ENCODE results near the gene CNOT11. TPM values are rescaled to one million over a fixed set of nuclear protein-coding genes. Genes with fewer than 3 reads are reported as not detected.
A peak's percentile ranks its signal among the peaks of the same experiment; 100 is the strongest.

Gene CNOT11
- total RNA-seq, 1 experiment from 2014 or later = 110 TPM

- peaks cover 19% of the 10 kb centered on the region for H3K4me1 Mint-ChIP-seq (ENCODE audit: low read depth, unreplicated experiment)
- H3K4me3 Mint-ChIP-seq (ENCODE audit: unreplicated experiment) = no peak overlapping the region
- no TSS peak for BruUV-seq (replicated peaks)
- intact Hi-C loops (cut with micrococcal nuclease; ENCODE audit: unreplicated experiment) = no loop called here
- H3K4me1 ChIP-seq = no peaks in the 10 kb centered on the region
- no peaks in the 10 kb centered on the region for H3K9me3 ChIP-seq
- H3K36me3 Mint-ChIP-seq (ENCODE audit: insufficient read depth, unreplicated experiment) = peaks cover 74% of the 10 kb centered on the region
- DNase-seq = no peak
- no peaks in the 10 kb centered on the region for H3K9me3 Mint-ChIP-seq (ENCODE audit: unreplicated experiment)
- no peaks in the 10 kb centered on the region; the same call in 1 of the 2 replicates for H3K36me3 ChIP-seq (ENCODE audit: control insufficient read depth, insufficient read depth, low read length)
- ChIA-PET CTCF (no interaction called here), POLR2A (no interaction called here)
- no peak overlapping the region for H3K27ac Mint-ChIP-seq (ENCODE audit: unreplicated experiment)
- no peak for TF ChIP-seq CTCF (IDR thresholded peaks at IDR 0.05; ENCODE audit: insufficient read depth in 1 of 2, low read depth in 1 of 2, low read length in 1 of 2, severe bottlenecking in 1 of 2, unreplicated experiment in 1 of 2)
- no peaks in the 10 kb centered on the region for H3K27me3 Mint-ChIP-seq (ENCODE audit: insufficient read depth, unreplicated experiment)
- H3K4me3 ChIP-seq (ENCODE audit: low read depth, low read length) = no peak overlapping the region
- H3K27me3 ChIP-seq (replicated peaks; ENCODE audit: control insufficient read depth, insufficient read depth, low read length) = no peaks in the 10 kb centered on the region
These were observed 42.2 kb downstream of the CNOT11 start for GRCh38 chr2:101294861-101295260.

- Histone ChIP-seq H3K4me3 (ENCODE audit: low read depth, low read length) (no peak overlapping the region), H3K4me1 (no peaks in the 10 kb centered on the region), H3K27me3 (replicated peaks; ENCODE audit: control insufficient read depth, insufficient read depth, low read length) (no peaks in the 10 kb centered on the region), H3K36me3 (ENCODE audit: control insufficient read depth, insufficient read depth, low read length) (no peaks in the 10 kb centered on the region; the same call in 1 of the 2 replicates), H3K9me3 (no peaks in the 10 kb centered on the region)
- peaks cover 28% of the 10 kb centered on the region for H3K4me1 Mint-ChIP-seq (ENCODE audit: low read depth, unreplicated experiment)
- no peaks in the 10 kb centered on the region for H3K9me3 Mint-ChIP-seq (ENCODE audit: unreplicated experiment)
- H3K27me3 Mint-ChIP-seq (ENCODE audit: insufficient read depth, unreplicated experiment) = no peaks in the 10 kb centered on the region
- no TSS peak for BruUV-seq (replicated peaks)
- POLR2A ChIA-PET = no interaction called here
- DNase-seq = no peak
- TF ChIP-seq CTCF (IDR thresholded peaks at IDR 0.05; ENCODE audit: insufficient read depth in 1 of 2, low read depth in 1 of 2, low read length in 1 of 2, severe bottlenecking in 1 of 2, unreplicated experiment in 1 of 2) = no peak
- CTCF ChIA-PET = no interaction called here
- H3K27ac Mint-ChIP-seq (ENCODE audit: unreplicated experiment) = peak overlapping the region; percentile 12
- H3K4me3 Mint-ChIP-seq (ENCODE audit: unreplicated experiment) = no peak overlapping the region
- peaks cover 78% of the 10 kb centered on the region for H3K36me3 Mint-ChIP-seq (ENCODE audit: insufficient read depth, unreplicated experiment)
- intact Hi-C loops (cut with micrococcal nuclease; ENCODE audit: unreplicated experiment) = no loop called here
These were observed 43.2 kb downstream of the CNOT11 start for GRCh38 chr2:101295895-101296294.

GRCh38 chr2:101296371-101296770 lies 43.7 kb downstream of the CNOT11 start:
- Mint-ChIP-seq H3K4me3 (ENCODE audit: unreplicated experiment) (no peak overlapping the region), H3K27ac (ENCODE audit: unreplicated experiment) (peak overlapping the region; percentile 12), H3K9me3 (ENCODE audit: unreplicated experiment) (no peaks in the 10 kb centered on the region), H3K27me3 (ENCODE audit: insufficient read depth, unreplicated experiment) (no peaks in the 10 kb centered on the region), H3K4me1 (ENCODE audit: low read depth, unreplicated experiment) (peaks cover 30% of the 10 kb centered on the region), H3K36me3 (ENCODE audit: insufficient read depth, unreplicated experiment) (peaks cover 76% of the 10 kb centered on the region)
- Histone ChIP-seq H3K9me3 (no peaks in the 10 kb centered on the region), H3K4me3 (ENCODE audit: low read depth, low read length) (no peak overlapping the region), H3K36me3 (ENCODE audit: control insufficient read depth, insufficient read depth, low read length) (no peaks in the 10 kb centered on the region; the same call in 1 of the 2 replicates), H3K27me3 (replicated peaks; ENCODE audit: control insufficient read depth, insufficient read depth, low read length) (no peaks in the 10 kb centered on the region), H3K4me1 (no peaks in the 10 kb centered on the region)
- no peak for TF ChIP-seq CTCF (IDR thresholded peaks at IDR 0.05; ENCODE audit: insufficient read depth in 1 of 2, low read depth in 1 of 2, low read length in 1 of 2, severe bottlenecking in 1 of 2, unreplicated experiment in 1 of 2)
- ChIA-PET CTCF (no interaction called here), POLR2A (no interaction called here)
- DNase-seq = no peak
- BruUV-seq (replicated peaks) = no TSS peak
- intact Hi-C loops (cut with micrococcal nuclease; ENCODE audit: unreplicated experiment) = no loop called here
